ENCODE data around the gene DEFB118.
"Not testable (repeated sequence)": the region's sequence is repeated elsewhere in the genome, so short reads cannot be mapped to it uniquely, and the experiment has no call there.

Gene DEFB118

GRCh38 chr20:31368301-31368700 is at the start of gene DEFB118:
TSS of gene DEFB118 (plus strand) at chr20:31368601. CDS start at chr20:31368651, 50 bp downstream.
- no peak for DNase-seq

GRCh38 chr20:31322504-31322903 is 45.9 kb upstream of the DEFB118 start:
- no peak for DNase-seq

- DNase-seq: no peak
Observed at GRCh38 chr20:31330893-31331292, 37.5 kb upstream of the DEFB118 start.

- DNase-seq: no peak
Observed at GRCh38 chr20:31341470-31341869, 26.9 kb upstream of the DEFB118 start.

GRCh38 chr20:31355981-31356380 is 12.4 kb upstream of the DEFB118 start:
- DNase-seq: no peak

- DNase-seq: no peak
Observed at GRCh38 chr20:31363295-31363694, 5.1 kb upstream of the DEFB118 start.

GRCh38 chr20:31364272-31364671 is 4.1 kb upstream of the DEFB118 start:
- DNase-seq: not testable (repeated sequence)

GRCh38 chr20:31374346-31374745 is 5.9 kb downstream of the DEFB118 start:
- DNase-seq: no peak

- DNase-seq: no peak
Observed at GRCh38 chr20:31390490-31390889, 22.1 kb downstream of the DEFB118 start, which contains the start of gene DEFB119. TSS of gene DEFB119 (minus strand) at chr20:31390590. CDS start at chr20:31390483, 107 bp downstream.

- no peak for DNase-seq
Observed at GRCh38 chr20:31392836-31393235, 24.4 kb downstream of the DEFB118 start.

GRCh38 chr20:31394900-31395299 is 26.5 kb downstream of the DEFB118 start:
- DNase-seq: no peak

- no peak for DNase-seq
Observed at GRCh38 chr20:31403886-31404285, 35.5 kb downstream of the DEFB118 start.

- DNase-seq: no peak
Observed at GRCh38 chr20:31406115-31406514, 37.7 kb downstream of the DEFB118 start, which contains the start of gene DEFB121. TSS of gene DEFB121 (minus strand) at chr20:31406215. CDS start at chr20:31406152, 63 bp downstream.

GRCh38 chr20:31410011-31410410 is 41.6 kb downstream of the DEFB118 start:
- no peak for DNase-seq

- DNase-seq: no peak
Observed at GRCh38 chr20:31414381-31414780, 46.0 kb downstream of the DEFB118 start.

- no peak for DNase-seq
Observed at GRCh38 chr20:31415653-31416052, 47.3 kb downstream of the DEFB118 start.

GRCh38 chr20:31418307-31418706 is 49.9 kb downstream of the DEFB118 start:
- DNase-seq: no peak

Measured in CD4-positive, alpha-beta T cell treated with Interleukin-1 beta for 1 hour (primary cell).